NCI-H460 (cell line): Measurements from ENCODE around the gene CNDP2. TPM values are rescaled to one million over a fixed set of nuclear protein-coding genes. Genes with fewer than 3 reads are reported as not detected.

Experiments used
- DNase-seq: peaks from one replicate; pipeline ENCODE4 v3.0.0-alpha.2; 2016; ENCODE audit warnings: low read depth; ENCODE audit errors: extremely low read depth
- polyA plus RNA-seq: library from polyadenylated mRNA; depleted of rRNA; stranded (reverse); fragments of >200 nt; gene quantifications from 2 replicates; pipeline ENCODE4 v1.2.3, GENCODE V29; 2014; cell fraction: nucleus; rRNA removed
- total RNA-seq: library from RNA; depleted of rRNA; stranded (reverse); fragments of >200 nt; shearing (Covaris generic); gene quantifications from 2 replicates; pipeline ENCODE4 v1.2.3, GENCODE V29; 2014; rRNA removed

The CNDP2 gene
- 72.0 and 105 TPM in 2 replicates for total RNA-seq
- polyA plus RNA-seq = 54.3 and 55.1 TPM in 2 replicates

DNA sequence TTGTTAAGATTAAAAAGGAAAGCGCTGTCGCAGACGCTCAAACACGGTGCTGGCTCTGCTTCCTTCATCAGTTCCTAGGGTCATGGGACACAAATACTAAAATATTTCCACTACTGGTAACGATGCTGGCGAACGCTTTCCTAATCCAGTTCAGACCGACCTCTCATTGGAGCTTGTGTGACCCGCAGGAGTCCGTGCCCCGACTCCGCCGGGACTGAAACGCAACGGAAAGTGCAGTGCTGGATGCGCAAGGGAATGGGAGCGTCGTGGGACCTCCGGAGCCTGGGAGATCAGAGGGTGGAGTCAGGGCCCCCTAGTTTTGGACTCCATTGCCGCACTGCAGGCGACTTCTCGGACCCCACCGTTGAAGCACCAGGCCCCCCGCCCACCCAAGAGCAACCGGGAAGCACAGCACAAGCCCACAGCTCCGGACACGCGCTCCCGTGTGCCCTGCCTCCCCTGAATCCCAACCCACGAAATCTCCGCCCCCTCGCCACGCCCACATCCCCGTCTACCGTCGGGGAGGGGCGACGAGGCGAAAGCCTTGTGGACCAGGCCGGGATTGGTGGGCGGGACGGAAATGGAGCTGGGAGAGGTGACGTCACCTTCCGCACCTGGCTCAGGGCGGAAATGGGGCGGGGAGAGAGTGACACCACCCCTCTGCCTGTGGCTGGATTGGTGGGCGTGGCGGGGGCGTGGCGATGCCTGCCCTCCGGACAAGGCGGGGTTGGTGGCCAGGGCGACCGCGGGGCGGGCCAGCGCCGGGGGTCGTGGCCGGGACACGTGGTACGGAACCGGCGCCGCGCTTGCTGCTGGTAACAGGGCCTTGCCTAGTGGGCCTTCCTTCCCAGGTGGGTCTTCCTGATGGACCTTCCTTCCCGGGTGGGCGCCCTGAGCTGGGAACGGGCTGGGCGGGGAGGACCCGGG is at the start of gene CNDP2:
Gene CNDP2, plus strand, starts transcription at position 783 of the 927 bp plus-strand sequence. CDS start 3,611 bp downstream, outside the sequence.
- DNase-seq = peak; percentile 97

- no peak for DNase-seq
These were observed 49.3 kb upstream of the CNDP2 start for GRCh38 chr18:74446631-74447403.

- DNase-seq = no peak
These were observed 48.6 kb upstream of the CNDP2 start for GRCh38 chr18:74447404-74448152.

DNA sequence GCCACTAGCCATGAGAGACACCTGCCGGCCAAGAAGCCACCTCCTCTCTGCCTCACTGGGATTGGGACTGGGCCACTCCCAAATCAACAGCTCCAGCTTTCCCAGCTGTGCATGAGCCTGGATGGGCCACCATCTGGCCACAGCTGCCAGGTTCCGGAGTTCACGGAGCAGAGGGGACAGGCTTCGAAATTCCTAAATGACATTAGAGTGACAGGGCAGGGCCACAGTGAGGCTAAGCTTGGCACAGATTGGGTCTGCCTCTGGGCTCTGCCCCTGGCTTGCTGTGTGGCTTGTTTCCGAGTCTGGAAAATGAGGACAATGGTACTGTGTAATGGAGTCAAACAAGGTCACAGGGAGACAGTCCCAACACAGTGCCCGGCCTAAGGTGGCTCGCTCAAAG is 45.5 kb upstream of the CNDP2 start:
- DNase-seq = no peak

GRCh38 chr18:74451148-74451547 is 45.0 kb upstream of the CNDP2 start:
- no peak for DNase-seq

- DNase-seq = no peak
These were observed 43.1 kb upstream of the CNDP2 start for GRCh38 chr18:74453016-74453566.

DNA sequence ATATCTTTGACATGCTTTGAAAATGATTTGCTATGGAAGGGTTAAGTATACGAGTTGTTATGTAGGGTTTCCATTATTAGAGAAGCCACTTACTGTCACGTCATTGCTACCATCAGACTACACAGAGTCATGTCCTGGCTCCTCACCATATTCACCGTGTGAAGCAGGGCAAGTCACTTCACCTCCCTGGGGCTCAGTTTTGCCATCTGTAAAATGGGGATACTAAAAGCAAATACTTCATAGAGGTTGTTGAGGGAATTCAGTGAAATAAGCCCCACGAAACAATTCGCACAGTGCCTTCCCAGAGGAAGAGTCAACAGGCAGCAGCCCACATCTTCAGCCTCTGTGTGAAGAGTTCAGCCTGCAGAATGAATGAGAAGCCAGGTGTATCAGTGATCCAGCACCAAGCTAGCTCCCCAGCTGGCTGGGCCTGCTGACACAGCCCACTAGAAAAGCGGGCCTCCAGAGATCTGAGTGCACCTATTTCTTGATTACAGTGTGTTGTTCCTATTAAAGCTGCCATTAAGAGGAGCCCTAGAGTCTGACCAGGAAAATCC is 42.4 kb upstream of the CNDP2 start:
- DNase-seq = no peak

GRCh38 chr18:74454279-74454751 is 41.8 kb upstream of the CNDP2 start:
- no peak for DNase-seq

GRCh38 chr18:74455386-74455785 is 40.8 kb upstream of the CNDP2 start:
- DNase-seq = no peak

GRCh38 chr18:74456017-74456348 is 40.2 kb upstream of the CNDP2 start:
- DNase-seq = no peak

GRCh38 chr18:74456349-74457042 is 39.7 kb upstream of the CNDP2 start:
- DNase-seq = no peak

DNA sequence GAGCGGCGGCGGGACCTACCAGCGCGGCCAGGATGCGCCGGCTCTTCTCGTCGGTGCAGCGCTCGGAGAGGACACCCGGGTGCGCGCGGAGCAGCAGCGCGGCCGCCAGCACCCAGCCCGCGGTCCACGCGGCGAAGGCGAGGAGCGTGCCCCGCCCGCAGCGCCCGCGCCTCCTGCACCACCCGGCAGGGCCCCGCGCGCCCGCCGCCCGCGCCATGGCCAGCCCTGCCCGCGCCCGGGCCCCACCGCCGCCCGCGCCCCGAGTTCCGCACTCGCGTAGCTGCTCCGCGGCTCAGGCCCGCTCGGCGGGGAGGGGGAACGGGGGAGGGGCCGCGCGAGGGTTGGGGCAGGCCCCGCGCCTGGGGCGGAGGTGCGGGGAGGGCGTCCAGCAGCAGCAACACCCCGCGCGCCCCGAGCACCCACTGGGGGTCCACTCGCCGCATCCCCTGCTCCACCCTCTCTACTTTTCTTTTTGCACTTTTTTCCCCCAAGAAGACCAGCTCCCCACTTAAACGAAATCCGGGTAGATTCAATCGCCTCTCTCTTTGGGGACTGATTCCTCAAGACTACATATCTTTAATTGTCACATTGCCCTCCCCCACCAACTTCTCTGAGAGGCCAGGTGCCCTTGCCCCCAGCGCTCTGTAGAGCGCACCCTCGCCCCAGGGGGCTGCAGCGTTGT is 39.0 kb upstream of the CNDP2 start, which contains the start of gene DIPK1C:
Gene DIPK1C, minus strand, starts transcription at position 266 of the 682 bp plus-strand sequence. Its CDS starts 49 bp downstream, at position 217.
- DNase-seq = no peak

GRCh38 chr18:74457725-74458421 is 38.3 kb upstream of the CNDP2 start:
- DNase-seq = no peak

GRCh38 chr18:74459889-74460288 is 36.3 kb upstream of the CNDP2 start:
- no peak for DNase-seq

GRCh38 chr18:74460825-74461224 is 35.3 kb upstream of the CNDP2 start:
- DNase-seq = no peak

DNA sequence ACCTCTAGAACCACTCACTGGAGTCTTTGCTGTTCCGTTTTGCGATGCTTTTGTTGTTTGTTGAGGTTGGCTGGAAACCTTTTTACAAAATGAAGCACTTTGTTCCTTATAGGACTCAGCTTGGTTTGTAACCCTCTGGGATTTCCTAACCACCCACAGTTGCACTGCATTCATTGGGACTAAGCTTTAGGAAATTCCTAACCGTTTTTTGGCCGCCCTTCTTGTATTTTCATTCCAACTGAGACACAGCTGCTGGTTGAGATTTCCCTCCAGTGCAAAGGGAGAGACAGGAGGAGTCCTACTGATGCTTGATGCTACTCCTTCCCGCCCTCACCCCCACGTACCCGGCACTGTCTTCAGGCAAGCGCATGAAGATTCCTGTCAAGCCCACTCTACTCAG is 32.9 kb upstream of the CNDP2 start:
- no peak for DNase-seq

DNA sequence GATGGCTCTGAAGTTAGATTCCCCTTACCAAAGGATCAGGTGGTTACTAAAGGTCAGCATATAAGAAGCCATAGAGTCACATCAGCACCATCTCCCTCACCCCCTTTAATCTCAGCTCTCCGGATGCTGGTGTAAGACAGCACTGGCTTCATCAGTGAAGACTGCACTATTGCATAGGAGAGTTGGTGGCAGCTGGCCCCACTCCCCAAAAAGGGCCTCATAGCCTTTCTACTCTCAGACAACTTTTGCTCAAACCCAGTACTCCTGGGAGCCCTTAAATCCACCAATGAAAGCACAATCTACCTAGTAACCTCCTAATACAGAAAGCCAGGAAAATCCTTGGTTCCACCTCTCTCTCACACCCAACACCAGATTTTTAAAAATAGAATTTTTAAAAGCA is 32.2 kb upstream of the CNDP2 start:
- DNase-seq = no peak

- DNase-seq = no peak
These were observed 30.4 kb upstream of the CNDP2 start for GRCh38 chr18:74465775-74466174.
